ENCODE data around the gene DOCK11. TPM values are rescaled to one million over a fixed set of nuclear protein-coding genes. Genes with fewer than 3 reads are reported as not detected.
"Not testable (repeated sequence)": the region's sequence is repeated elsewhere in the genome, so short reads cannot be mapped to it uniquely, and the experiment has no call there.

The DOCK11 gene
- total and polyA plus RNA-seq, 2 donors (not counting 3 experiments of a cell fraction or from before 2014, with no cell fraction given) = 0.37 to 0.86 TPM

DNA sequence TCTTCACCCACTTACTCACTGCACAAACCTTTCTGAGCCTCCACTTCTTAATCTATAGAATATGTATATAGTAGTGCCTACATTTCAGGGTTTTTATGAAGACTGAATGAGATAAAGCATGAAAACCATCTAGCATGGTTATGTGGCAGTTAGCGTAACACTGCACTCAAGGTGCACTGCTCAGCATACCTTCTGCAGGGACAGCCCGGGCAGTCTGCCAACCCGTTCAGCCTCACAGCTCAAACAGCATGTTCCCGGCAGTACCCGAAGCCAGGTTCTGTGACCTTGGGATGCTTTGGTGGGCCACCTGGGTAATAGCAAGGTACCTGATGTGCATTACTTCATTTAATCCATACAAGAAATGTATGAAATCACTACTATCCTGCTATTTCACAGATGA, 81.4 kb downstream of the DOCK11 start:
- H3K9me1 ChIP-seq (replicated peaks; ENCODE audit: control insufficient read depth, extremely low read depth, insufficient read depth, low read length) = no peaks in the 10 kb centered on the region
- no peak overlapping the region for H3K9ac ChIP-seq (replicated peaks; ENCODE audit: extremely low read depth, insufficient read depth, low read length)
- TF ChIP-seq FOS (IDR thresholded peaks at IDR 0.05; ENCODE audit: borderline replicate concordance, insufficient read depth, low read length) = no peak
- no peak for FAIRE-seq
- no peak for DNase-seq (ENCODE audit: low read depth, low spot score)
- dilution Hi-C loops (cut with MboI; ENCODE audit: extremely low pct_ligation_motif_present, low sequenced_read_pairs) (no loop called here), intact Hi-C loops (cut with micrococcal nuclease) (no loop called here)
- H3K4me1 ChIP-seq (ENCODE audit: control insufficient read depth, extremely low read depth, insufficient read depth, low read length) = no peaks in the 10 kb centered on the region
- H3K9me3 ChIP-seq (replicated peaks; ENCODE audit: control insufficient read depth, insufficient read depth, low read length) = no peaks in the 10 kb centered on the region
- no peaks in the 10 kb centered on the region for H3K36me3 ChIP-seq (ENCODE audit: control insufficient read depth in 2 of 2, extremely low read depth in 1 of 2, insufficient read depth in 2 of 2, low read length in 2 of 2)
- ChIA-PET CTCF (no interaction called here), POLR2A (no interaction called here)
- no peak overlapping the region for H3K4me3 ChIP-seq (replicated peaks in 1 of 3; ENCODE audit: insufficient read depth in 1 of 3, low read depth in 1 of 3, low read length in 3 of 3)
- H3K27me3 ChIP-seq (ENCODE audit: control insufficient read depth in 2 of 2, insufficient read depth in 2 of 2, low read length in 2 of 2) = no peaks in the 10 kb centered on the region
- no peak overlapping the region for H2AFZ ChIP-seq (ENCODE audit: low read depth, low read length)
- no peak overlapping the region for H3K27ac ChIP-seq (ENCODE audit: insufficient read depth, low read depth, low read length)
- no peaks in the 10 kb centered on the region for H3K79me2 ChIP-seq (ENCODE audit: control insufficient read depth, insufficient read depth, low read length)
- no TSS peak for BruUV-seq (replicated peaks)
- no peak overlapping the region for H3K4me2 ChIP-seq (ENCODE audit: insufficient read depth, low read length)
- no peaks in the 10 kb centered on the region for H4K20me1 ChIP-seq (replicated peaks; ENCODE audit: control insufficient read depth, extremely low read depth, insufficient read depth, low read length)

DNA sequence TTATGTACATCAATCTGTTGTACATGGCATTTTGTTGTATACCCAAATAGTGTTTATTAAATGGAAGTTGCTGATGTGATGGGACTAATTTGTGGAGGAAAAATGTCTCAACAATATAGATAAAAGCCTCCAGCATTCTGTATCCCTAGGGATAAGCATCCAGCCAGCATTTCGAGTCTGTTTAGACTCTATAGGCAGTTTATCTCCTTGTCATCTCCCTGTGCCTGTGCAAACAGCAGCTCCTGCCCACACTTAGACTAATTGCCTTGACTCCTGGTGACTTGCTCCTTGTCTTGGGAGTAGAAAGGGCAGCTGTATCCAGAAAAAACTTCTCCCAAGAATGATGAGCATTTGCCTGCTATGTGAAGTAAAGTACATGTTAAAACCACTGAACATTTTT, 83.8 kb downstream of the DOCK11 start:
- CTCF ChIA-PET = interaction anchor here (1.4 kb wide), 1 partner anchor 22 kb away, joined by 4 read pairs; no protein-coding TSS in a partner anchor
- no peak for TF ChIP-seq GATA2 (IDR thresholded peaks at IDR 0.05; ENCODE audit: insufficient read depth, insufficient read length, low read depth, low read length)
- no peak for TF ChIP-seq POLR2AphosphoS5 (IDR thresholded peaks at IDR 0.05; ENCODE audit: insufficient read depth, low read depth, low read length)
- TF ChIP-seq JUN (IDR thresholded peaks at IDR 0.05; ENCODE audit: borderline replicate concordance, insufficient read depth, insufficient read length, low read depth) = no peak
- no peak for TF ChIP-seq EZH2 (IDR thresholded peaks at IDR 0.05; ENCODE audit: borderline replicate concordance, low read depth, low read length, severe bottlenecking)
- no peak for TF ChIP-seq MYC (IDR thresholded peaks at IDR 0.05; ENCODE audit: low read depth, low read length)
- TF ChIP-seq MAX (IDR thresholded peaks at IDR 0.05; ENCODE audit: insufficient read depth, insufficient read length) = no peak
- TF ChIP-seq, protein P1, sequence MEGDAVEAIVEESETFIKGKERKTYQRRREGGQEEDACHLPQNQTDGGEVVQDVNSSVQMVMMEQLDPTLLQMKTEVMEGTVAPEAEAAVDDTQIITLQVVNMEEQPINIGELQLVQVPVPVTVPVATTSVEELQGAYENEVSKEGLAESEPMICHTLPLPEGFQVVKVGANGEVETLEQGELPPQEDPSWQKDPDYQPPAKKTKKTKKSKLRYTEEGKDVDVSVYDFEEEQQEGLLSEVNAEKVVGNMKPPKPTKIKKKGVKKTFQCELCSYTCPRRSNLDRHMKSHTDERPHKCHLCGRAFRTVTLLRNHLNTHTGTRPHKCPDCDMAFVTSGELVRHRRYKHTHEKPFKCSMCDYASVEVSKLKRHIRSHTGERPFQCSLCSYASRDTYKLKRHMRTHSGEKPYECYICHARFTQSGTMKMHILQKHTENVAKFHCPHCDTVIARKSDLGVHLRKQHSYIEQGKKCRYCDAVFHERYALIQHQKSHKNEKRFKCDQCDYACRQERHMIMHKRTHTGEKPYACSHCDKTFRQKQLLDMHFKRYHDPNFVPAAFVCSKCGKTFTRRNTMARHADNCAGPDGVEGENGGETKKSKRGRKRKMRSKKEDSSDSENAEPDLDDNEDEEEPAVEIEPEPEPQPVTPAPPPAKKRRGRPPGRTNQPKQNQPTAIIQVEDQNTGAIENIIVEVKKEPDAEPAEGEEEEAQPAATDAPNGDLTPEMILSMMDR (IDR thresholded peaks at IDR 0.05; ENCODE audit: extremely low read depth in 1 of 2, insufficient read depth in 1 of 2, low read depth in 1 of 2, low read length in 2 of 2) = no peak
- TF ChIP-seq FOS (IDR thresholded peaks at IDR 0.05; ENCODE audit: borderline replicate concordance, insufficient read depth, low read length) = no peak
- TF ChIP-seq POLR2A (IDR thresholded peaks at IDR 0.05; ENCODE audit: low read depth, low read length) = no peak
- no peak for FAIRE-seq
- no peaks in the 10 kb centered on the region for H3K36me3 ChIP-seq (ENCODE audit: control insufficient read depth in 2 of 2, extremely low read depth in 1 of 2, insufficient read depth in 2 of 2, low read length in 2 of 2)
- no peaks in the 10 kb centered on the region for H3K9me3 ChIP-seq (replicated peaks; ENCODE audit: control insufficient read depth, insufficient read depth, low read length)
- H3K79me2 ChIP-seq (ENCODE audit: control insufficient read depth, insufficient read depth, low read length) = no peaks in the 10 kb centered on the region
- no TSS peak for BruUV-seq (replicated peaks)
- no peak overlapping the region for H3K4me2 ChIP-seq (ENCODE audit: insufficient read depth, low read length)
- no peak overlapping the region for H3K9ac ChIP-seq (replicated peaks; ENCODE audit: extremely low read depth, insufficient read depth, low read length)
- no peak for DNase-seq (ENCODE audit: low read depth, low spot score)
- no peak overlapping the region for H3K27ac ChIP-seq (ENCODE audit: insufficient read depth, low read depth, low read length)
- H2AFZ ChIP-seq (ENCODE audit: low read depth, low read length) = no peak overlapping the region
- POLR2A ChIA-PET = no interaction called here
- intact Hi-C loops (cut with micrococcal nuclease) (no loop called here), dilution Hi-C loops (cut with MboI; ENCODE audit: extremely low pct_ligation_motif_present, low sequenced_read_pairs) (no loop called here)
- H3K9me1 ChIP-seq (replicated peaks; ENCODE audit: control insufficient read depth, extremely low read depth, insufficient read depth, low read length) = no peaks in the 10 kb centered on the region
- H3K27me3 ChIP-seq (ENCODE audit: control insufficient read depth in 2 of 2, insufficient read depth in 2 of 2, low read length in 2 of 2) = no peaks in the 10 kb centered on the region
- H3K4me1 ChIP-seq (ENCODE audit: control insufficient read depth, extremely low read depth, insufficient read depth, low read length) = no peaks in the 10 kb centered on the region
- no peak overlapping the region for H3K4me3 ChIP-seq (replicated peaks in 1 of 3; ENCODE audit: insufficient read depth in 1 of 3, low read depth in 1 of 3, low read length in 3 of 3)
- no peaks in the 10 kb centered on the region for H4K20me1 ChIP-seq (replicated peaks; ENCODE audit: control insufficient read depth, extremely low read depth, insufficient read depth, low read length)

DNA sequence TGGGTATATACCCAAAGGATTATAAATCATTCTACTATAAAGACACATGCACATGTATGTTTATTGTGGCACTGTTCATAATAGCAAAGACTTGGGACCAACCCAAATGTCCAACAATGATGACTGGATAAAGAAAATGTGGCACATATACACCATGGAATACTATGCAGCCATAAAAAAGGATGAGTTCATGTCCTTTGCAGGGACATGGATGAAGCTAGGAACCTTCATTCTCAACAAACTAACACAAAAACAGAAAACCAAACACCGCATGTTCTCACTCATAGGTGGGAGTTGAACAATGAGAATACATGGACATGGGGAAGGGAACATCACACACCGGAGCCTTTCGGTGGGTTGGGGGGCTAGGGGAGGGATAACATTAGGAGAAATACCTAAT, 87.3 kb downstream of the DOCK11 start:
- dilution Hi-C loops (cut with MboI; ENCODE audit: extremely low pct_ligation_motif_present, low sequenced_read_pairs); H3K9me3 ChIP-seq (replicated peaks; ENCODE audit: control insufficient read depth, insufficient read depth, low read length); H2AFZ ChIP-seq (ENCODE audit: low read depth, low read length); DNase-seq (ENCODE audit: low read depth, low spot score); H4K20me1 ChIP-seq (replicated peaks; ENCODE audit: control insufficient read depth, extremely low read depth, insufficient read depth, low read length); BruUV-seq (replicated peaks); H3K27ac ChIP-seq (ENCODE audit: insufficient read depth, low read depth, low read length); H3K27me3 ChIP-seq (ENCODE audit: control insufficient read depth in 2 of 2, insufficient read depth in 2 of 2, low read length in 2 of 2); POLR2A ChIA-PET; CTCF ChIA-PET; intact Hi-C loops (cut with micrococcal nuclease); H3K4me2 ChIP-seq (ENCODE audit: insufficient read depth, low read length); H3K36me3 ChIP-seq (ENCODE audit: control insufficient read depth in 2 of 2, extremely low read depth in 1 of 2, insufficient read depth in 2 of 2, low read length in 2 of 2); H3K9me1 ChIP-seq (replicated peaks; ENCODE audit: control insufficient read depth, extremely low read depth, insufficient read depth, low read length); H3K9ac ChIP-seq (replicated peaks; ENCODE audit: extremely low read depth, insufficient read depth, low read length); H3K4me3 ChIP-seq (replicated peaks in 1 of 3; ENCODE audit: insufficient read depth in 1 of 3, low read depth in 1 of 3, low read length in 3 of 3); FAIRE-seq; H3K79me2 ChIP-seq (ENCODE audit: control insufficient read depth, insufficient read depth, low read length); H3K4me1 ChIP-seq (ENCODE audit: control insufficient read depth, extremely low read depth, insufficient read depth, low read length): not testable (repeated sequence)
